K562 (cell line): Measurements from ENCODE around the gene FOXRED2. TPM values are rescaled to one million over a fixed set of nuclear protein-coding genes. Genes with fewer than 3 reads are reported as not detected.

Experiments used
- ATAC-seq: fragments of 200-7000 bp; cut with Tn5 transposase; 3 replicates; pipeline ENCODE4 v1.9.1; 2020; ENCODE audit warnings: moderate library complexity
- BruUV-seq: library from RNA; stranded (reverse); fragments of 400-500 nt; replicated peaks from 2 replicates; lab custom pipeline; 2021; lab: Mats Ljungman, UMichigan
- CTCF ChIA-PET: fragments of 300-600 bp; formaldehyde crosslinking; extraction: SDS; loops from one replicate; lab custom pipeline; 2021; ENCODE audit warnings: low intra/inter-chr PET ratio; lab: Yijun Ruan, JAX
- POLR2A ChIA-PET: fragments of 300-600, 350-650 bp; sonication (Branson Sonifier 250); formaldehyde crosslinking; extraction: SDS; loops from one replicate; lab custom pipeline; 2021; ENCODE audit warnings: antibody characterized with exemption, inconsistent platforms; lab: Yijun Ruan, JAX
- DNase-seq, 4 experiments: peaks; one replicate each; pipeline versions ENCODE4 v3.0.0 to v3.0.0-alpha.2; 2011 to 2018; ENCODE audit warnings: low spot score in 3 of 4, mixed read lengths in 3 of 4; ENCODE audit errors: extremely low read depth in 1 of 4
- FAIRE-seq: peaks from 2 replicates; lab custom pipeline; 2011; peaks lifted over from hg19 to GRCh38; lab: Jason Lieb, UNC
- H2AFZ ChIP-seq: 2 replicates; pipeline ENCODE4 v1.6.0; 2011; ENCODE audit warnings: low read depth, low read length, control low read depth, inconsistent platforms
- H3K27ac ChIP-seq: fragments of 200-600 bp; 3 replicates; pipeline ENCODE4 v1.8.0; 2011; ENCODE audit warnings: low read depth, mild to moderate bottlenecking, control low read depth, inconsistent platforms, low read length, moderate library complexity, mixed read lengths; ENCODE audit errors: extremely low read depth
- H3K27me3 ChIP-seq, 2 experiments: fragments of 300-600 bp in 1 of 2; 2 replicates in 1 of 2; 3 replicates in 1 of 2; pipeline versions ENCODE4 v1.6.0 to v1.8.0; 2011; ENCODE audit warnings: inconsistent platforms in 2 of 2, low read length in 2 of 2, mild to moderate bottlenecking in 1 of 2, mixed read lengths in 1 of 2, moderate library complexity in 1 of 2; ENCODE audit not compliant: control insufficient read depth in 2 of 2, insufficient read depth in 2 of 2
- H3K36me3 ChIP-seq: fragments of 300-600 bp; 3 replicates; pipeline ENCODE4 v1.8.0; 2011; ENCODE audit warnings: mild to moderate bottlenecking, low read length, inconsistent platforms; ENCODE audit not compliant: control insufficient read depth, insufficient read depth
- H3K4me1 ChIP-seq, 2 experiments: fragments of 200-600 bp in 1 of 2; replicated peaks in 1 of 2; 2 replicates in 1 of 2; 3 replicates in 1 of 2; pipeline versions ENCODE4 v1.5.1 to v1.8.0; 2011; ENCODE audit warnings: inconsistent platforms in 2 of 2, low read length in 2 of 2, mild to moderate bottlenecking in 1 of 2, mixed read lengths in 1 of 2, moderate library complexity in 1 of 2; ENCODE audit not compliant: control insufficient read depth in 2 of 2, insufficient read depth in 2 of 2
- H3K4me2 ChIP-seq: 2 replicates; pipeline ENCODE4 v1.6.1; 2011; ENCODE audit warnings: low read length, control low read depth, inconsistent platforms, mixed read lengths; ENCODE audit not compliant: insufficient read depth
- H3K4me3 ChIP-seq: fragments of 200-600 bp; sonication (generic), shearing (Covaris generic); 2 replicates; pipeline ENCODE4 v1.5.1; 2016; ENCODE audit warnings: control low read depth, inconsistent platforms
- H3K79me2 ChIP-seq: fragments of 200-600 bp; 3 replicates; pipeline ENCODE4 v1.8.0; 2011; ENCODE audit warnings: low read length, inconsistent platforms; ENCODE audit not compliant: control insufficient read depth, insufficient read depth
- H3K9ac ChIP-seq, 2 experiments: 2 replicates each; pipeline versions ENCODE4 v1.6.0 to v1.6.1; 2011; ENCODE audit warnings: low read depth in 2 of 2, low read length in 2 of 2, control low read depth in 1 of 2, inconsistent platforms in 1 of 2, mild to moderate bottlenecking in 1 of 2, mixed read lengths in 1 of 2; ENCODE audit not compliant: insufficient read depth in 1 of 2
- H3K9me1 ChIP-seq: one replicate; pipeline ENCODE4 v1.6.0; 2011; ENCODE audit warnings: inconsistent platforms, mild to moderate bottlenecking, low read length, moderate library complexity; ENCODE audit not compliant: control insufficient read depth, insufficient read depth
- H3K9me3 ChIP-seq: replicated peaks from 2 replicates; pipeline ENCODE4 v1.5.1; 2011; ENCODE audit warnings: low read depth, low read length, inconsistent platforms; ENCODE audit not compliant: control insufficient read depth, insufficient read depth
- H4K20me1 ChIP-seq: replicated peaks from 2 replicates; pipeline ENCODE4 v1.6.1; 2011; ENCODE audit warnings: low read length, inconsistent platforms, mixed read lengths; ENCODE audit not compliant: control insufficient read depth, insufficient read depth
- DLX4 ChIP-seq: fragments of 250-450 bp; sonication (Bioruptor Pico); IDR thresholded peaks from 2 replicates; pipeline ENCODE4 v1.6.1; 2021; ENCODE audit warnings: mild to moderate bottlenecking
- PHF8 ChIP-seq: fragments of 200-600 bp; sonication (generic); IDR thresholded peaks from 2 replicates; pipeline ENCODE4 v1.6.1; 2012; ENCODE audit warnings: mixed run types, mild to moderate bottlenecking, inconsistent platforms, low read length, moderate library complexity, borderline replicate concordance
- POLR2G ChIP-seq: fragments of 200-400 bp; formaldehyde crosslinking; IDR thresholded peaks from 2 replicates; pipeline ENCODE4 v1.6.1; 2017; ENCODE audit warnings: low read depth, mild to moderate bottlenecking, antibody characterized with exemption, low read length, moderate library complexity
- RBM22 ChIP-seq: fragments of 200-400 bp; formaldehyde crosslinking; IDR thresholded peaks from 2 replicates; pipeline ENCODE4 v1.6.1; 2018; ENCODE audit warnings: low read length, low read depth; ENCODE audit not compliant: poor library complexity, severe bottlenecking
- TEAD2 ChIP-seq: fragments of 450-650 bp; IDR thresholded peaks from 2 replicates; pipeline ENCODE4 v1.6.1; 2016; ENCODE audit warnings: missing genetic modification characterization, control low read depth, missing compliant biosample characterization
- WGBS: fragments of 100-300 bp; shearing (Covaris generic); methylation state at CpG from one replicate; pipeline ENCODE4 v1.1.6; 2016; ENCODE audit warnings: low coverage, mixed read lengths; ENCODE audit not compliant: insufficient coverage; ENCODE audit errors: missing lambda C conversion rate; 5-methylcytosine and 5-hydroxymethylcytosine counted together
- in situ Hi-C: fragments of 300-500 bp; cut with MboI; formaldehyde crosslinking; loops from 4 replicates; pipeline ENCODE4 v1.15.0; 2018; ENCODE audit warnings: inconsistent platforms, mixed read lengths
- intact Hi-C: fragments of 100-400 bp; cut with micrococcal nuclease; formaldehyde crosslinking; loops from 2 replicates; pipeline ENCODE4 v1.14.2; 2022
- polyA plus RNA-seq, 8 experiments: library from polyadenylated mRNA; depleted of rRNA in 4 of 8; stranded (reverse) in 5 of 8; unstranded in 3 of 8; fragments of >200 nt; fragmentation: Nextera tagmentation in 2 of 8; fragmentation: Illumina TruSeq in 1 of 8; extraction: Ambion mirVana in 2 of 8; extraction: Trizol in 1 of 8; gene quantifications; 2 replicates each; pipeline versions ENCODE4 v1.2.1 to v1.2.3, GENCODE V29; 2011 to 2014; ENCODE audit warnings: inconsistent platforms in 1 of 8, missing spikeins in 1 of 8
- total RNA-seq, 7 experiments: library from RNA; depleted of rRNA in 6 of 7; stranded (reverse); fragments of >200 nt in 6 of 7; fragmentation: Illumina TruSeq in 2 of 7; extraction: Trizol in 2 of 7; gene quantifications; 2 replicates each; pipeline versions ENCODE4 v1.2.1 to v1.2.3, GENCODE V29; 2011 to 2021; ENCODE audit warnings: low replicate concordance in 1 of 7

FOXRED2 gene
- total and polyA plus RNA-seq, 9 of the 15 experiments (the other 6 are each of a cell fraction or from before 2014, with no cell fraction given), result 2.8 to 48.4 (median 7.8) TPM

GRCh38 chr22:36497910-36498665 lies 8.8 kb downstream of the FOXRED2 start:
- ChIA-PET POLR2A (interaction anchor here (0.5 to 1.0 kb wide), 3 partner anchors 9 to 14 kb away, joined by 3 to 5 read pairs (median 5); partner anchors contain the start of gene FOXRED2), CTCF (no interaction called here)
- H3K79me2 ChIP-seq, result no peaks in the 10 kb centered on the region
- no peak overlapping the region for H3K4me2 ChIP-seq
- no peak overlapping the region; the same call in 2 of the 3 replicates for H3K27ac ChIP-seq
- intact Hi-C loops (no loop called here), in situ Hi-C loops (no loop called here)
- H3K9ac ChIP-seq, result no peak overlapping the region
- H3K36me3 ChIP-seq, result peaks cover 51% of the 10 kb centered on the region; the same call in 2 of the 3 replicates
- H3K27me3 ChIP-seq, result no peaks in the 10 kb centered on the region
- no peak overlapping the region for H3K4me3 ChIP-seq
- no peak overlapping the region for H2AFZ ChIP-seq
- no peak; the same call in 2 of the 3 replicates for ATAC-seq
- no peak for DNase-seq
- BruUV-seq, result no TSS peak
- no peaks in the 10 kb centered on the region for H3K9me1 ChIP-seq
- H4K20me1 ChIP-seq, result no peaks in the 10 kb centered on the region
- H3K4me1 ChIP-seq, result no peaks in the 10 kb centered on the region; a peak in 1 of 5 replicates
- no peaks in the 10 kb centered on the region for H3K9me3 ChIP-seq
- TF ChIP-seq POLR2G (peak; percentile 36; the same call in 1 of the 2 replicates), RBM22 (no peak)
- WGBS, result 90% methylated on average over 17 of the region's 30 CpGs
- FAIRE-seq, result no peak

- Histone ChIP-seq H3K36me3 (peaks cover 73% of the 10 kb centered on the region; the same call in 2 of the 3 replicates), H2AFZ (no peak overlapping the region), H3K4me2 (no peak overlapping the region), H3K27me3 (no peaks in the 10 kb centered on the region), H3K27ac (no peak overlapping the region), H3K4me3 (no peak overlapping the region), H3K9me3 (no peaks in the 10 kb centered on the region), H3K79me2 (no peaks in the 10 kb centered on the region), H4K20me1 (no peaks in the 10 kb centered on the region), H3K9me1 (no peaks in the 10 kb centered on the region), H3K4me1 (peaks cover 0 to 3% of the 10 kb centered on the region in 2 experiments; a peak in 2 of 5 replicates), H3K9ac (no peak overlapping the region; a peak in 1 of 4 replicates)
- ATAC-seq (no peak), DNase-seq (no peak), FAIRE-seq (no peak)
- intact Hi-C loops, result no loop called here
- CTCF ChIA-PET, result no interaction called here
- in situ Hi-C loops, result no loop called here
- POLR2A ChIA-PET, result interaction anchor here (1.0 to 2.5 kb wide), 3 partner anchors 12 to 14 kb away, joined by 3 to 9 read pairs (median 3); partner anchors contain the start of genes FOXRED2 and TXN2
- 80% methylated on average over 12 of the region's 16 CpGs for WGBS
- TF ChIP-seq TEAD2 (tag), result no peak
- TF ChIP-seq DLX4, result no peak
- TF ChIP-seq PHF8, result no peak
- BruUV-seq, result no TSS peak
Measured at GRCh38 chr22:36493690-36494110, 13.1 kb downstream of the FOXRED2 start.
